Smooth muscle cell (in vitro differentiated cells): ENCODE results near the gene POMGNT1. TPM values are rescaled to one million over a fixed set of nuclear protein-coding genes. Genes with fewer than 3 reads are reported as not detected.

Source experiments
- DNase-seq: peaks from one replicate; lab custom pipeline; 2025; ENCODE audit not compliant: unreplicated experiment; lab: John Stamatoyannopoulos, UW
- H2AFZ ChIP-seq: fragments of 200-600 bp; sonication (generic); 2 replicates; pipeline ENCODE4 v1.6.0; 2016; ENCODE audit warnings: antibody characterized with exemption, low read depth, mild to moderate bottlenecking
- H3F3A ChIP-seq: fragments of 200-600 bp; sonication (generic); 2 replicates; pipeline ENCODE4 v1.6.0; 2017; ENCODE audit warnings: antibody characterized with exemption, low read depth
- H3K27ac ChIP-seq: fragments of 200-600 bp; sonication (generic); 2 replicates; pipeline ENCODE4 v1.5.1; 2016; ENCODE audit warnings: low read depth, mild to moderate bottlenecking
- H3K27me3 ChIP-seq: fragments of 200-600 bp; sonication (generic); 2 replicates; pipeline ENCODE4 v1.6.1; 2016; ENCODE audit warnings: low read depth, mild to moderate bottlenecking
- H3K36me3 ChIP-seq: fragments of 200-600 bp; sonication (generic); 2 replicates; pipeline ENCODE4 v1.5.1; 2016; ENCODE audit warnings: low read depth
- H3K4me1 ChIP-seq: fragments of 200-600 bp; sonication (generic); 2 replicates; pipeline ENCODE4 v1.5.1; 2016; ENCODE audit warnings: low read depth
- H3K4me2 ChIP-seq: fragments of 200-600 bp; sonication (generic); 2 replicates; pipeline ENCODE4 v1.6.0; 2016; ENCODE audit warnings: mild to moderate bottlenecking
- H3K4me3 ChIP-seq: fragments of 200-600 bp; sonication (generic); 2 replicates; pipeline ENCODE4 v1.5.1; 2016; ENCODE audit warnings: mild to moderate bottlenecking
- H3K79me2 ChIP-seq: fragments of 200-600 bp; sonication (generic); 2 replicates; pipeline ENCODE4 v1.6.0; 2016; ENCODE audit warnings: low read depth, mild to moderate bottlenecking
- H3K9ac ChIP-seq: fragments of 200-600 bp; sonication (generic); 2 replicates; pipeline ENCODE4 v1.6.0; 2016; ENCODE audit warnings: low read depth
- H3K9me3 ChIP-seq: fragments of 200-600 bp; sonication (generic); replicated peaks from 2 replicates; pipeline ENCODE4 v1.5.1; 2016; ENCODE audit warnings: low read depth
- H4K20me1 ChIP-seq: fragments of 200-600 bp; sonication (generic); 2 replicates; pipeline ENCODE4 v1.6.0; 2016; ENCODE audit warnings: low read depth
- CTCF ChIP-seq: fragments of 200-600 bp; sonication (generic); IDR thresholded peaks from 2 replicates; pipeline ENCODE4 v1.5.1; 2017; ENCODE audit warnings: borderline replicate concordance, mild to moderate bottlenecking, antibody characterized with exemption; ENCODE audit not compliant: insufficient read depth, poor library complexity, severe bottlenecking
- WGBS: methylation state at CpG from one replicate; pipeline ENCODE4 v1.1.7; 2016; ENCODE audit warnings: low lambda C conversion rate; 5-methylcytosine and 5-hydroxymethylcytosine counted together
- polyA plus RNA-seq: library from polyadenylated mRNA; unstranded; fragments of >200 nt; fragmentation: Nextera tagmentation; extraction: Ambion mirVana; gene quantifications from 2 replicates; pipeline ENCODE4 v1.2.1, GENCODE V29; 2016
- total RNA-seq: library from RNA; depleted of rRNA; stranded (reverse); fragments of >200 nt; gene quantifications from 2 replicates; pipeline ENCODE4 v1.2.3, GENCODE V29; 2014

Gene POMGNT1
- total and polyA plus RNA-seq, 2 experiments from 2014 or later, result 39.4 to 72.4 TPM

GRCh38 chr1:46183926-46184557 lies 14.2 kb downstream of the POMGNT1 start:
- H3F3A ChIP-seq, result peaks cover 21% of the 10 kb centered on the region
- DNase-seq, result no peak
- H3K36me3 ChIP-seq, result no peaks in the 10 kb centered on the region
- TF ChIP-seq CTCF, result no peak
- H3K27ac ChIP-seq, result peak overlapping the region; percentile 87
- no peaks in the 10 kb centered on the region for H3K79me2 ChIP-seq
- H2AFZ ChIP-seq, result no peak overlapping the region
- peaks cover 7% of the 10 kb centered on the region for H3K4me1 ChIP-seq
- H3K27me3 ChIP-seq, result no peaks in the 10 kb centered on the region
- H3K4me2 ChIP-seq, result peak overlapping the region; percentile 44
- H3K9me3 ChIP-seq, result no peaks in the 10 kb centered on the region
- peak overlapping the region; percentile 72 for H3K9ac ChIP-seq
- 89% methylated on average over 12 of the region's 12 CpGs for WGBS
- no peaks in the 10 kb centered on the region for H4K20me1 ChIP-seq
- H3K4me3 ChIP-seq, result no peak overlapping the region

GRCh38 chr1:46183079-46183847 lies 15.0 kb downstream of the POMGNT1 start:
- H3K9me3 ChIP-seq, result no peaks in the 10 kb centered on the region
- no peaks in the 10 kb centered on the region for H3K36me3 ChIP-seq
- no peak overlapping the region for H2AFZ ChIP-seq
- DNase-seq, result peak; percentile 40
- no peak overlapping the region for H3K4me3 ChIP-seq
- H3F3A ChIP-seq, result peaks cover 21% of the 10 kb centered on the region
- H4K20me1 ChIP-seq, result no peaks in the 10 kb centered on the region
- H3K9ac ChIP-seq, result peak overlapping the region; percentile 72
- no peaks in the 10 kb centered on the region for H3K79me2 ChIP-seq
- 50% methylated on average over 8 of the region's 8 CpGs for WGBS
- peak overlapping the region; percentile 44 for H3K4me2 ChIP-seq
- TF ChIP-seq CTCF, result no peak
- peaks cover 7% of the 10 kb centered on the region for H3K4me1 ChIP-seq
- H3K27me3 ChIP-seq, result no peaks in the 10 kb centered on the region
- peak overlapping the region; percentile 87 for H3K27ac ChIP-seq

GRCh38 chr1:46181343-46182260 lies 16.6 kb downstream of the POMGNT1 start:
- WGBS, result 53% methylated on average over 10 of the region's 10 CpGs
- Histone ChIP-seq H3K4me1 (peaks cover 7% of the 10 kb centered on the region), H2AFZ (no peak overlapping the region), H3K27me3 (no peaks in the 10 kb centered on the region), H3K4me2 (no peak overlapping the region), H3K36me3 (no peaks in the 10 kb centered on the region), H3K79me2 (no peaks in the 10 kb centered on the region), H4K20me1 (no peaks in the 10 kb centered on the region), H3K9ac (no peak overlapping the region), H3F3A (peaks cover 21% of the 10 kb centered on the region), H3K4me3 (no peak overlapping the region), H3K9me3 (no peaks in the 10 kb centered on the region), H3K27ac (peak overlapping the region; percentile 11)
- no peak for DNase-seq
- no peak for TF ChIP-seq CTCF
